DOHH2 (cell line): Measurements from ENCODE around the gene EPHB2.

ENCODE experiments used
- CTCF ChIP-seq: fragments of 200-600 bp; sonication (generic); IDR thresholded peaks from one replicate; pipeline ENCODE4 v1.5.1; 2014; ENCODE audit warnings: antibody characterized with exemption, mild to moderate bottlenecking, low read depth, low read length; ENCODE audit not compliant: poor library complexity, severe bottlenecking
- EZH2phosphoT487 ChIP-seq: fragments of 200-600 bp; sonication (generic); IDR thresholded peaks from 2 replicates; pipeline ENCODE4 v1.6.1; 2017; ENCODE audit warnings: borderline replicate concordance, mild to moderate bottlenecking, antibody characterized with exemption, low read length, moderate library complexity, mixed read lengths

DNA sequence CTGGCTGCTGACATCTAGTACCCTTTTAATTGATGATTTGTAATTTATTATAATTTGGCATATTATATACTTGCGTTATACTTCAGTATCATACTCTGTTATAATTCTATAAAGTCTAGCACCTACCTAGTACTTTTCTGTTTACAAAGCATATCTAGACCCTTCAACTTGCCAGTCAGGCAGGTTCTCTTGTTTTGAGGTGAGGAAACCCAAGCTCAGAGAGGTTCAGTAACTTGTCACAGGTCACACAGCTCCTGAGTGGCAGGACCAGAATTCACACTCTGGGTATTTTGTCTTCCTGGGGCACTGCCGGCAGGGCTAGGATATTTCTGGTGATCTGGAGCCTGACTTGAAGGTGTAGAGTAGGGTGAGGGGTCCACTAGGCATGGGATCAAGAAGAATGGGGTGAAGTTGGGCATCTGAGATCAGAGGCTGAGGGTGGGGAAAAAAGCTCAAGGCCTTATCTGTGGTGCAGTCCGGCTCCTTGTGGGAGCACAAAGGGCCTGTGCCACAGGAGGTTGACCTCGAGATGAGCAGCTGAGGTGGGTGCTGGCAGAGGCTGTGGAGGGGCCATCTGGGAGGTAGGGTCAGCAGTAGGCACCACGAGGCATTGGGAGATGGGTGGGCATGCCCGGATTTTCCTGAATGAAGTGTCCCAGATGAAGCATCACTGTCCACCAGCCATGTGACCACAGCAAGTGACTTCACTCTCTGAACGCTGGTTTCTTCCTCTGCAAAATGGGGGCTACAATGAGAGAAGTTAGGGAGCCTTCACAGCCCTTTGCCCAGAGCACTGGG is 102.6 kb downstream of the EPHB2 start:
- no peak for TF ChIP-seq CTCF
- TF ChIP-seq EZH2phosphoT487 = no peak
